GM12874 (cell line): ENCODE measurements around the gene C10orf143.

ENCODE experiments used
- CTCF ChIP-seq: IDR thresholded peaks from 2 replicates; pipeline ENCODE4 v1.5.1; 2011; ENCODE audit warnings: low read depth, mild to moderate bottlenecking, control low read depth, low read length, moderate library complexity; ENCODE audit not compliant: insufficient read depth

Gene C10orf143

GRCh38 chr10:130128062-130128781, 17.6 kb upstream of the C10orf143 start:
- no peak for TF ChIP-seq CTCF

- peak; percentile 68 for TF ChIP-seq CTCF
Observed at GRCh38 chr10:130127364-130128061, 16.9 kb upstream of the C10orf143 start.

GRCh38 chr10:130121486-130122079, 11.0 kb upstream of the C10orf143 start:
- TF ChIP-seq CTCF: no peak

GRCh38 chr10:130112821-130113220, 2.2 kb upstream of the C10orf143 start:
- no peak for TF ChIP-seq CTCF

- no peak for TF ChIP-seq CTCF
Observed at GRCh38 chr10:130111852-130112180, 1.2 kb upstream of the C10orf143 start.

GRCh38 chr10:130111113-130111851, 652 bp upstream of the C10orf143 start:
- TF ChIP-seq CTCF: no peak

- TF ChIP-seq CTCF: peak; percentile 73
Observed at GRCh38 chr10:130109796-130110245, 809 bp downstream of the C10orf143 start.
